Femur (tissue), 1 donor: ENCODE data around the gene OR6C2.
"Not testable (repeated sequence)": the region's sequence is repeated elsewhere in the genome, so short reads cannot be mapped to it uniquely, and the experiment has no call there.

ENCODE experiments used
- DNase-seq: peaks from one replicate; pipeline ENCODE4 v3.0.0-alpha.2; 2017

Gene OR6C2

GRCh38 chr12:55443776-55444175 is at the start of gene OR6C2:
OR6C2 (plus strand) TSS chr12:55444076; CDS start chr12:55452214, 8,138 bp downstream.
- no peak for DNase-seq

- no peak for DNase-seq
Measured at GRCh38 chr12:55396326-55396725, 47.5 kb upstream of the OR6C2 start.

DNA sequence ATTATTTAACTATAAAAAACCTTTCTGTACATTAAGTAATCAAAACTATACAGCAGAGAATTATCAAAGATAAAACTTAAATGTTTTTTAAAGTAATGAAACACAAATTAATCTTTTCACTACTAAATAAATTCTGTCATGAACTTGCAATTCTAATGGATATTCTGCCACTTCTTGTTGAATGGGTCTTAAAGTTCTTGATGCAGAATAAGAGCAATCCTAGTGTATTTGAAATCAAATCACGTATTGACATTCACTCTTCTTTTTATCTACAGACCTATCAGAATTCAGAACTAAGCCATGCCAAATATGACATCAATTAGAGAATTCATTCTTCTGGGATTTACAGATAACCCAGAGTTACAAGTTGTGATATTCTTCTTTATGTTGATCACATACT is 43.6 kb upstream of the OR6C2 start, which contains the start of gene OR6C65:
Gene OR6C65 (plus strand): TSS at position 301 of the 400 bp plus-strand sequence. CDS start 0 bp downstream, at position 301.
- DNase-seq = no peak

DNA sequence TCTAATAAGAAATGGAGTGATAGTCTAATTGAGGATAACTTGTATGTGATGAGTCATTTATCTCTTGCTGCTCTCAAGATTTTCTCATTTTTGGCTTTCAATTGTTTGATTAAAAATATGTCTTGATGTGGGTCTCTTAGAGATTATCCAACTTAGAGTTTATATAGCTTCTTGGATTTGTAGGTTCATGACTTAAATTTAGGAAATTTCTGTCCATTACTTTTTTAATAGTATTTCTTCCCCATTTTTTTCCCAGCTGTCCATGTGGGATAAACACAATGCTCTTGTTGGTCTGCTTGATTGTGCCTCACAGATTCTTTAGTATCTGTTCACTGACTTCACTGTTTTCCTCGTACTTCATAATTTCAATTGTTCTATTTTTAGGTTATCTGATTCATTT is 36.0 kb upstream of the OR6C2 start:
- DNase-seq = no peak

GRCh38 chr12:55409133-55409532 is 34.7 kb upstream of the OR6C2 start:
- not testable (repeated sequence) for DNase-seq

- DNase-seq = not testable (repeated sequence)
Measured at GRCh38 chr12:55412138-55412537, 31.7 kb upstream of the OR6C2 start.

DNA sequence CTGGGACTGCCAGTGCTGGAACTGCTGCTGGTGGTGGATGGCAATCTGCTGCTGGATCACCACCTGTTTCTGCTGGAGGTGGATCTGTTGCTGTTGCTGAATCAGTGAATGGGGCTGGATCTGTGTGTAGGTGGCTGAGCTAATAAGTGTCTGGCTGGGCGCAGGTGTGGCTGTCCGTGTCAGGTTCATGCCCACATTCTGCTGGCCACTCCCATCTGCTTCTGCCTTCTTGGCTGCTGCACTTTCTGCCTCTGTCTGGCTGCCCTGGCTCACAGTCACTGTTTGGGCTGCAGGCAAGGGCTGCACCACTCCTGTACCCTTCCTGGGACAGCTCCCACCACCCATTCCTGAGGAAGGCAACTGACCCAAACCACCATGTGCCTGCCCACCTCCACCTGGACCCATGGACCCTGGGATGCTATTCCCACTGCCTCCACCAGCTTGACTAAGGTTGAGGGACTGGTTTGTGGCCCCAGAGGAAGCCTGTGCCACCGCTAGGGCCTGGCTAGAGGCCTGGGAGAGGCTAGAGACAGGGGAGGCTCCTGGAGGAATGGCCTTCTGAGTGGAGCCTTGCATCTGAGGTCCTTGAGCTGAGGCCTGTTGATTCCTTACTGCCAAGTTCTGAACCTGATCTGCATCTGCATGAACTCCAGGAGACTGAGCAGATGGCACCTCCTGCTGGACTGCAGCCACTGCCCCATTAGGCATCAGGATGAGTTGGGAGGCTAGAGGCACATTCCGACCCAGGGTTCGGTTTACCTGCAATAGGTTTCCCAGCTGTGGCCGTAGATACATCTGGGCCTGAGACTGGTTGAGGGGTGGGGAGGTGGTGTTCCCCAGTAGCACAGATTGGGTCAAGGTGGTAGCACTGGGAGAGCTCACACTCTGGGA is 30.1 kb upstream of the OR6C2 start:
- not testable (repeated sequence) for DNase-seq

DNA sequence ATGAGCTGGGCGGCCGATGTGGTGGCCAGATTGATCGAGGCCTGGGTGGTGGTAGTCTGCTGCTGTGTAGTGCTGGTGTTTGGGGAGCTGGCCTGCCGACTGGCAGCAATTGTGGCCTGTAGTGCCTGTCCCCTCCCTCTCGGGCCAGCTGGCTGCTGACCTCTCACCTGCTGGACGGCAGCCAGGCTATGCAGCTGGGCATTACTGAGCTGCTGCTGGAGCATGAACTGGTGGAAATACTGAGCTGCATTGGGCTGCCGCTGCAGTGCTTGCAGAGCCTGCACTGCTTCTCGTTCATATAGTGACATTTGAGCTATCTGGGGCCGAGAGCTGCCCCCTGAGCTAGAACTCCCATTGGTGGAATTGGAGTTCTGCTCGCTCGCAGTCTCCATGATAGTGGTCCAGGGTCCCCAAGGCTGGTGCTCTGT is 29.5 kb upstream of the OR6C2 start:
- not testable (repeated sequence) for DNase-seq

GRCh38 chr12:55414889-55415288 is 29.0 kb upstream of the OR6C2 start:
- DNase-seq = not testable (repeated sequence)

DNA sequence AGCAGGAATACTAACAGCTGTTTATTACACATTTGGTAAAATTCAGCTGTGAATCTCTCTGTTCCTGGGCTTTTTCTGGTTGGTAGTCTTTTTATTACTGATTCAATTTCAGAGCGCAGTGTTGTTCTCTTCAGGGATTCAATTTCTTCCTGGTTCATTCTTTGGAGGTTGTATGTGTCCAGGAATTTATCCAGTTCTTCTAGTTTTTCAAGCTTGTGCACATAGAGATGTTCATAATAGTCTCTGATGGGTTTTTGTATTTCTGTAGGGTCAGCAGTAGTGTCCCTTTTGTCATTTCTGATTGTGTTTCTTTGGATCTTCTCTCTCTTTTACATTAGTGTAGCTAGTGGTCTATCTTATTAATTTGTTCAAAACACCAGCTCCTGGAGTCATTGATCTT is 26.9 kb upstream of the OR6C2 start:
- no peak for DNase-seq

- no peak for DNase-seq
Measured at GRCh38 chr12:55420307-55420962, 23.4 kb upstream of the OR6C2 start.

DNA sequence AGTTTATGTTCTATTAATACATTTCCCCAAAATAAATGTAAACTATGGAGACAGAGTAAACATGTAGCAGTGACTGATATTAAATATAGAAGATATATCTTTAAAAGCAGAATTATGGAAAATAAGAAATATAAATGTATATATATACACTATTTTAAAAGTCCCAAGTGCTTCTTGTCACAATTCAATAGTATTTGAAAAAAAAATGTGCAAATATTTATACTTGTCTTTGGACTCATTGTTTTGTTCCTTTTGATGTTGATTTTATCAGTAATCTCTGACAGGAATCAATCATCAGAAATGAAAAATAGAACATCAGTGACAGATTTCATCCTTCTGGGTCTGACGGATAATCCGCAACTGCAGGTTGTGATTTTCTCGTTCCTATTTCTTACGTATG is 17.9 kb upstream of the OR6C2 start, which contains the start of gene OR6C76:
Gene OR6C76 (plus strand): TSS at position 301 of the 400 bp plus-strand sequence. CDS start 0 bp downstream, at position 301.
- DNase-seq = no peak

GRCh38 chr12:55428331-55429243 is 15.3 kb upstream of the OR6C2 start:
- DNase-seq = no peak

- DNase-seq = not testable (repeated sequence)
Measured at GRCh38 chr12:55441233-55441632, 2.6 kb upstream of the OR6C2 start.

- DNase-seq = no peak
Measured at GRCh38 chr12:55445357-55445756, 1.5 kb downstream of the OR6C2 start.

DNA sequence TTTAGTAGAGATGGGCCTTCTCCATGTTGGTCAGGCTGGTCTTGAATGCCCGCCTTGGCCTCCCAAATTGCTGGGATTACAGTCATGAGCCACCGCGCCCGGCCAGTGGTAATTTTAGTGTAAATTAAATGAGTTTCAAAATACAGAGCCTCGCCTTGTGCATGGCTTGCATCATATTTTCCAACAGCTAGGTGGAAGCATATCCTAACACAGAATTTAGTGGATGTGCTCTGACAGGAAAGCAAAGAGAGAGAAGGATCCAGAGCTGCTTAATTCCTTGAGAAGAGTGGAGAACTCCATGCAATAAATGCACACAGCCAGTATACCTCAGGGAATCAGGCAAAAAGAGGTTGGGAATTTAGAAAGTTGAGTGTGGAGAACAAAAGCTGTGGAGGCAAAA is 2.5 kb downstream of the OR6C2 start:
- no peak for DNase-seq

- DNase-seq = no peak
Measured at GRCh38 chr12:55448825-55449224, 4.9 kb downstream of the OR6C2 start.

GRCh38 chr12:55464926-55465325 is 21.1 kb downstream of the OR6C2 start:
- not testable (repeated sequence) for DNase-seq

- no peak for DNase-seq
Measured at GRCh38 chr12:55467836-55468235, 24.0 kb downstream of the OR6C2 start.

GRCh38 chr12:55469291-55469690 is 25.4 kb downstream of the OR6C2 start:
- DNase-seq = no peak

GRCh38 chr12:55470088-55470829 is 26.4 kb downstream of the OR6C2 start, which contains the start of gene OR6C70:
OR6C70 (minus strand) TSS chr12:55470138; CDS start chr12:55470138, 0 bp downstream.
- no peak for DNase-seq

GRCh38 chr12:55472264-55472663 is 28.4 kb downstream of the OR6C2 start:
- DNase-seq = no peak
